Panc1 (cell line): ENCODE data around the gene CAPN8. TPM values are rescaled to one million over a fixed set of nuclear protein-coding genes. Genes with fewer than 3 reads are reported as not detected.

ENCODE experiments used
- ATAC-seq: fragments of 200-7000 bp; cut with Tn5 transposase; 2 replicates; pipeline ENCODE4 v1.9.1; 2020; ENCODE audit warnings: mild to moderate bottlenecking, moderate library complexity
- BruUV-seq: library from RNA; stranded (reverse); fragments of 400-500 nt; replicated peaks from 2 replicates; lab custom pipeline; 2021; lab: Mats Ljungman, UMichigan
- CTCF ChIA-PET: fragments of 300-600 bp; sonication (Branson Sonifier 250); formaldehyde crosslinking; loops from one replicate; lab custom pipeline; 2022; ENCODE audit warnings: antibody characterized with exemption; lab: Charles Lee
- POLR2A ChIA-PET: fragments of 300-600 bp; sonication (Branson Sonifier 250); formaldehyde crosslinking; loops from one replicate; lab custom pipeline; 2022; ENCODE audit warnings: antibody characterized with exemption; lab: Charles Lee
- DNase-seq: peaks from one replicate; pipeline ENCODE4 v3.0.0-alpha.2; 2010; ENCODE audit warnings: low read depth, low spot score
- H3K27ac ChIP-seq: 2 replicates; pipeline ENCODE4 v1.5.1; 2011; ENCODE audit warnings: mild to moderate bottlenecking, low read length, inconsistent platforms
- H3K27me3 ChIP-seq: fragments of 200-500 bp; sonication (Bioruptor generic); 2 replicates; pipeline ENCODE4 v1.6.0; 2014; ENCODE audit warnings: low read length, inconsistent platforms; ENCODE audit not compliant: control insufficient read depth, insufficient read depth
- H3K36me3 ChIP-seq: fragments of 200-500 bp; sonication (Bioruptor generic); 2 replicates; pipeline ENCODE4 v1.5.1; 2014; ENCODE audit warnings: inconsistent platforms, mild to moderate bottlenecking, low read length, moderate library complexity; ENCODE audit not compliant: control insufficient read depth, insufficient read depth
- H3K4me1 ChIP-seq: 2 replicates; pipeline ENCODE4 v1.5.1; 2011; ENCODE audit warnings: inconsistent platforms, mild to moderate bottlenecking, low read length, moderate library complexity; ENCODE audit not compliant: control insufficient read depth, insufficient read depth
- H3K4me3 ChIP-seq, 2 experiments: 2 replicates each; pipeline ENCODE4 v1.5.1; 2011 to 2012; ENCODE audit warnings: low read depth in 2 of 2, low read length in 2 of 2, mild to moderate bottlenecking in 2 of 2, inconsistent platforms in 1 of 2, moderate library complexity in 1 of 2
- H3K9me3 ChIP-seq: fragments of 200-500 bp; sonication (Bioruptor generic); 2 replicates; pipeline ENCODE4 v1.5.1; 2014; ENCODE audit warnings: low read depth, mild to moderate bottlenecking, inconsistent platforms, low read length, moderate library complexity; ENCODE audit not compliant: control insufficient read depth, insufficient read depth
- POLR2AphosphoS5 ChIP-seq: IDR thresholded peaks from 2 replicates; pipeline ENCODE4 v1.6.1; 2012; ENCODE audit warnings: mild to moderate bottlenecking, low read depth, low read length, moderate library complexity
- SIN3A ChIP-seq: IDR thresholded peaks from 2 replicates; pipeline ENCODE4 v1.6.1; 2012; ENCODE audit warnings: low read depth, mild to moderate bottlenecking, low read length, moderate library complexity, borderline replicate concordance; ENCODE audit not compliant: insufficient read depth
- TCF7L2 ChIP-seq: IDR thresholded peaks from 2 replicates; pipeline ENCODE4 v1.6.1; 2011; ENCODE audit warnings: mild to moderate bottlenecking, low read depth, low read length, inconsistent platforms
- in situ Hi-C: cut with HindIII; loops from 2 replicates; pipeline ENCODE4 v1.10.0; 2016; ENCODE audit warnings: low sequenced_read_pairs, low pct_unique_long_range_greater_than_20kb
- intact Hi-C: fragments of 100-400 bp; cut with micrococcal nuclease; formaldehyde crosslinking; loops from one replicate; pipeline ENCODE4 v1.10.0; 2022; ENCODE audit not compliant: unreplicated experiment
- total RNA-seq: library from RNA; stranded (reverse); gene quantifications from one replicate; pipeline ENCODE4 v1.2.1, GENCODE V29; 2021; ENCODE audit not compliant: unreplicated experiment
- TF ChIP-seq, protein P1 (sequence below): fragments of 450-650 bp; IDR thresholded peaks from 2 replicates; pipeline ENCODE4 v1.5.1; 2017; ENCODE audit warnings: mild to moderate bottlenecking
- TF ChIP-seq, protein P2 (sequence below), 2 experiments: IDR thresholded peaks; 2 replicates each; pipeline ENCODE4 v1.6.1; 2011 to 2012; ENCODE audit warnings: low read depth in 2 of 2, control low read depth in 1 of 2, low read length in 1 of 2, mild to moderate bottlenecking in 1 of 2, moderate library complexity in 1 of 2; ENCODE audit not compliant: insufficient read depth in 1 of 2

Gene CAPN8
- total RNA-seq, 1 experiment from 2014 or later = 0.28 TPM

DNA sequence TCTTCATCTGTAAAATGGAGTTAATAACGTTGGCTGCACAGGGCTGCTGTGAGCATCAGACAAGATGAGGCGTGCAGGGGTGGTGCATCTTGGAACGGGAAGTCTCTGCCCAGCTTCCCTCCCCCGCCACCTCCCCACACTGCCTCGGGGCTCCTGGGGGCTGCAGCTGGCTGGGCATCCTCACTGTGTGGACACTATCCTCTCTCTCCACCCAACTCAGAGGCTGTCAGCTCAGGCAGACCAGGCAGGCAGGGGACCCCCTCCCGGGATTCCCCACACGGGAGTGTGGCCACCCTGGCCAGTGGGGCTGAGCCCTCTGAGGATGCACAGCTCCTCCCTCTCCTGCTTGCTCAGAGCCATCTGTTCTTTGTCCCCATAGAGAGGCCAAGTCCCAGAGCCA lies 149.6 kb downstream of the CAPN8 start:
- no peak overlapping the region for H3K4me3 ChIP-seq
- POLR2A ChIA-PET = no interaction called here
- H3K27me3 ChIP-seq = peaks cover 7% of the 10 kb centered on the region
- intact Hi-C loops (no loop called here), in situ Hi-C loops (no loop called here)
- CTCF ChIA-PET = no interaction called here
- no peak overlapping the region for H3K27ac ChIP-seq
- TF ChIP-seq, protein P1, sequence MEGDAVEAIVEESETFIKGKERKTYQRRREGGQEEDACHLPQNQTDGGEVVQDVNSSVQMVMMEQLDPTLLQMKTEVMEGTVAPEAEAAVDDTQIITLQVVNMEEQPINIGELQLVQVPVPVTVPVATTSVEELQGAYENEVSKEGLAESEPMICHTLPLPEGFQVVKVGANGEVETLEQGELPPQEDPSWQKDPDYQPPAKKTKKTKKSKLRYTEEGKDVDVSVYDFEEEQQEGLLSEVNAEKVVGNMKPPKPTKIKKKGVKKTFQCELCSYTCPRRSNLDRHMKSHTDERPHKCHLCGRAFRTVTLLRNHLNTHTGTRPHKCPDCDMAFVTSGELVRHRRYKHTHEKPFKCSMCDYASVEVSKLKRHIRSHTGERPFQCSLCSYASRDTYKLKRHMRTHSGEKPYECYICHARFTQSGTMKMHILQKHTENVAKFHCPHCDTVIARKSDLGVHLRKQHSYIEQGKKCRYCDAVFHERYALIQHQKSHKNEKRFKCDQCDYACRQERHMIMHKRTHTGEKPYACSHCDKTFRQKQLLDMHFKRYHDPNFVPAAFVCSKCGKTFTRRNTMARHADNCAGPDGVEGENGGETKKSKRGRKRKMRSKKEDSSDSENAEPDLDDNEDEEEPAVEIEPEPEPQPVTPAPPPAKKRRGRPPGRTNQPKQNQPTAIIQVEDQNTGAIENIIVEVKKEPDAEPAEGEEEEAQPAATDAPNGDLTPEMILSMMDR = no peak
- TF ChIP-seq TCF7L2 = no peak
- TF ChIP-seq, protein P2, sequence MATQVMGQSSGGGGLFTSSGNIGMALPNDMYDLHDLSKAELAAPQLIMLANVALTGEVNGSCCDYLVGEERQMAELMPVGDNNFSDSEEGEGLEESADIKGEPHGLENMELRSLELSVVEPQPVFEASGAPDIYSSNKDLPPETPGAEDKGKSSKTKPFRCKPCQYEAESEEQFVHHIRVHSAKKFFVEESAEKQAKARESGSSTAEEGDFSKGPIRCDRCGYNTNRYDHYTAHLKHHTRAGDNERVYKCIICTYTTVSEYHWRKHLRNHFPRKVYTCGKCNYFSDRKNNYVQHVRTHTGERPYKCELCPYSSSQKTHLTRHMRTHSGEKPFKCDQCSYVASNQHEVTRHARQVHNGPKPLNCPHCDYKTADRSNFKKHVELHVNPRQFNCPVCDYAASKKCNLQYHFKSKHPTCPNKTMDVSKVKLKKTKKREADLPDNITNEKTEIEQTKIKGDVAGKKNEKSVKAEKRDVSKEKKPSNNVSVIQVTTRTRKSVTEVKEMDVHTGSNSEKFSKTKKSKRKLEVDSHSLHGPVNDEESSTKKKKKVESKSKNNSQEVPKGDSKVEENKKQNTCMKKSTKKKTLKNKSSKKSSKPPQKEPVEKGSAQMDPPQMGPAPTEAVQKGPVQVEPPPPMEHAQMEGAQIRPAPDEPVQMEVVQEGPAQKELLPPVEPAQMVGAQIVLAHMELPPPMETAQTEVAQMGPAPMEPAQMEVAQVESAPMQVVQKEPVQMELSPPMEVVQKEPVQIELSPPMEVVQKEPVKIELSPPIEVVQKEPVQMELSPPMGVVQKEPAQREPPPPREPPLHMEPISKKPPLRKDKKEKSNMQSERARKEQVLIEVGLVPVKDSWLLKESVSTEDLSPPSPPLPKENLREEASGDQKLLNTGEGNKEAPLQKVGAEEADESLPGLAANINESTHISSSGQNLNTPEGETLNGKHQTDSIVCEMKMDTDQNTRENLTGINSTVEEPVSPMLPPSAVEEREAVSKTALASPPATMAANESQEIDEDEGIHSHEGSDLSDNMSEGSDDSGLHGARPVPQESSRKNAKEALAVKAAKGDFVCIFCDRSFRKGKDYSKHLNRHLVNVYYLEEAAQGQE (IDR thresholded peaks at IDR 0.05; ENCODE audit: insufficient read depth in 1 of 2, low read depth in 2 of 2, low read length in 1 of 2) = no peak
- ATAC-seq (no peak), DNase-seq (no peak)
- no peaks in the 10 kb centered on the region for H3K9me3 ChIP-seq
- no peaks in the 10 kb centered on the region for H3K4me1 ChIP-seq
- H3K36me3 ChIP-seq = no peaks in the 10 kb centered on the region
- BruUV-seq = no TSS peak

DNA sequence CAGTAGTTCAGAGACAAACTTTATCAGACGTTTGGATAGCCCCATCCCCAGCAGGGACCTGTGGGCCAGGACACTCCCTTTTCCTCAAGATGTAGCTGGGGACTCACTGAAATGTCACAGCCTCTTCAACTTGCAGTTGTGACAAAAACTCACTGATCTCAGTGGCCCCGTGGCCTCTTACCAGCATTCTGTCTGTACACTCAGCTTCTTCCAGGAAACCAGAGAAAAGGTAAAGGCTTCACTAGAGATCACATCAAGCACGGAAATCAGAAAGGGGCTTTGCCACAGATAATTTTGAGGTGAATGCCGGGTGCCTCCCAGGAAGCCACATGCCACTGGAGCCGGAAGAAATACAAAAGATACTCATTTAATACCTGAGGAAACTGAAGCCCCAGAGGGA lies 150.1 kb downstream of the CAPN8 start:
- in situ Hi-C loops = no loop called here
- Histone ChIP-seq H3K27me3 (peaks cover 7% of the 10 kb centered on the region), H3K36me3 (no peaks in the 10 kb centered on the region), H3K4me1 (no peaks in the 10 kb centered on the region), H3K9me3 (no peaks in the 10 kb centered on the region), H3K4me3 (no peak overlapping the region), H3K27ac (no peak overlapping the region)
- BruUV-seq = no TSS peak
- TF ChIP-seq, protein P1 = no peak
- no peak for TF ChIP-seq TCF7L2
- no peak for TF ChIP-seq SIN3A
- TF ChIP-seq, protein P2 (IDR thresholded peaks at IDR 0.05; ENCODE audit: insufficient read depth in 1 of 2, low read depth in 2 of 2, low read length in 1 of 2) = no peak
- no peak for TF ChIP-seq POLR2AphosphoS5
- DNase-seq = no peak
- ChIA-PET POLR2A (no interaction called here), CTCF (no interaction called here)
- intact Hi-C loops = no loop called here
- no peak for ATAC-seq
